HAP-1 (cell line): ENCODE results near the gene C1orf21.

Experiments
- DNase-seq, 2 experiments: peaks; one replicate each; pipeline ENCODE4 v3.0.0-alpha.2; 2016 to 2020; ENCODE audit warnings: low spot score in 2 of 2
- H3K27me3 ChIP-seq: fragments of 250-450 bp; sonication (Bioruptor Pico); 2 replicates; pipeline ENCODE4 v1.5.1; 2020; ENCODE audit warnings: low read depth, mild to moderate bottlenecking, moderate library complexity
- H3K36me3 ChIP-seq: fragments of 250-450 bp; sonication (Bioruptor Pico); replicated peaks from 2 replicates; pipeline ENCODE4 v1.5.1; 2020; ENCODE audit warnings: mild to moderate bottlenecking
- H3K4me1 ChIP-seq: fragments of 250-450 bp; sonication (Bioruptor Pico); 2 replicates; pipeline ENCODE4 v1.5.1; 2020; ENCODE audit warnings: mild to moderate bottlenecking
- H3K4me3 ChIP-seq: fragments of 250-450 bp; sonication (Bioruptor Pico); 2 replicates; pipeline ENCODE4 v1.5.1; 2020; ENCODE audit warnings: mild to moderate bottlenecking, moderate library complexity
- H3K9me3 ChIP-seq: fragments of 250-450 bp; sonication (Bioruptor Pico); 2 replicates; pipeline ENCODE4 v1.5.1; 2020; ENCODE audit warnings: mild to moderate bottlenecking, moderate library complexity
- in situ Hi-C: fragments of 300-500 bp; cut with MboI; formaldehyde crosslinking; loops from 3 replicates; pipeline ENCODE4 v1.14.3; 2020; ENCODE audit warnings: low sequenced_read_pairs, inconsistent platforms, mixed read lengths

Gene C1orf21

DNA sequence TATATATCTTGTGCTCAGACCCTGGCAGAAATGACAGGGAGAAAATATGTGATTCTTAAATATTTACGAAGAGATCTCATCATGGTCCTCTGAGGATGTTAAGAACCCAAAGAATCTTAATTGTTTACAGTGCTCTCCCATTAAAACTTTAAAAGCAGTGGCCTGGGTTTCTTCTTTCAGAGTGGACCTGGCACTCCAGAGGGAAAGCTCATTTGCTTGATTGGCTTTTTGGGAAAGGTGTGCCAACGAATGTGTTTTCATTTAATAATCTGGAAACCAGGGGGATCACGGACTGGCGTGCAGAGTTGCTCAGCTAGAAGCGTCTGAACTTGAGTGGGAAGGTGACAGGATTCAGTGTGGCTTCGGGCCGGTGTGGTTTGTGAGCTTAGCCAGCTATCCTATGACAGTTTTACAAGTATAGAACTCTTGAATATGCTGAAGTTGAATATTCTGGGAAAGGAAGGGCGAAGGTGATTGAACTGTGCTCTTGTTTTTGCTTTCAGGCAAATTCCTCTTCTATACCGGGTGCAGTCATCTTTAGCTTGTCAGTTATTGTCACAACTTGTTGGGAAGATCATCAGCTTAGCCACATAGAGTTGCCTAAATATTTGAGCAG, 154.8 kb downstream of the C1orf21 start:
- DNase-seq = no peak
- Histone ChIP-seq H3K36me3 (no peaks in the 10 kb centered on the region), H3K9me3 (no peaks in the 10 kb centered on the region), H3K27me3 (no peaks in the 10 kb centered on the region), H3K4me1 (no peaks in the 10 kb centered on the region), H3K4me3 (no peak overlapping the region)
- in situ Hi-C loops = no loop called here

DNA sequence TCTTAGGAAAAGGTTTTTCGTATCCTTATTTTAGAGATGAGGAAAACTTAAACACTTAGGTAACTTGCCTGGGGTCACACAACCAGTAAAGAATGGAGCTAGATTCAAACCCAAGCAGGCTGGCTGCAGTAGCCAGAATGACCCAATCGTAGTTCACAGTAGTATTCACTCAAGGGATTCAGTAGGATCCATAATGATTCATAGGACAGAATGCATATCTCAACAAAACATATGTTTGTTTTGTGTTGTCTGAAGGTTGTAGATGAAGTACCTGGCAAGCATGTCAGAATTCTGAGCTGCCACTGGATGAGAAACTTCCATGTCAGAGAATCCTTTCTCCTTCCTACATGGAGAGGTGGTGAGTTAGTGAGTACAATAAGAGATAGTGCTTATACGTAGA, 155.5 kb downstream of the C1orf21 start:
- Histone ChIP-seq H3K4me3 (no peak overlapping the region), H3K9me3 (no peaks in the 10 kb centered on the region), H3K4me1 (no peaks in the 10 kb centered on the region), H3K27me3 (no peaks in the 10 kb centered on the region), H3K36me3 (no peaks in the 10 kb centered on the region)
- DNase-seq = no peak
- in situ Hi-C loops = no loop called here

DNA sequence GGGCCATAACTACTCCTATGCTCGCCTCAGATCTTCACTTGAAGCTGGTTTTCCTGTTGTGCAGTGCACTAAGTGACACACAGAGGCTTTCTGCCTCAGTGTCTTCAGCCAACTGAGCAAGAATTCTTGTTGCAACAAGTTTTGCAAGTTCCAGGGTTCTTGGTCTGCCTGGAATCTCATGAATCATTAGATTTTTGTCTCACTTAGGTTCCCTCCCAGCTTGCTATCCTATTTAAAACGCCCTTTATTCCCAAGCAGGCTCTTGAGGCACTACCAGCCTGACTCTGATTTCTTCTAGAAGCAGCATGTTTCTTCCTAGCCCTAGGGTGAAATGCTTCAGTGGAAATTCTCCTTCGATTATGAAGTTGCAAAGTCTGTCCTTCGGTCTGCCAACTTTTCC, 158.8 kb downstream of the C1orf21 start:
- no peaks in the 10 kb centered on the region for H3K4me1 ChIP-seq
- no peak overlapping the region for H3K4me3 ChIP-seq
- DNase-seq = no peak
- H3K9me3 ChIP-seq = no peaks in the 10 kb centered on the region
- no peaks in the 10 kb centered on the region for H3K27me3 ChIP-seq
- H3K36me3 ChIP-seq = no peaks in the 10 kb centered on the region
- in situ Hi-C loops = no loop called here

DNA sequence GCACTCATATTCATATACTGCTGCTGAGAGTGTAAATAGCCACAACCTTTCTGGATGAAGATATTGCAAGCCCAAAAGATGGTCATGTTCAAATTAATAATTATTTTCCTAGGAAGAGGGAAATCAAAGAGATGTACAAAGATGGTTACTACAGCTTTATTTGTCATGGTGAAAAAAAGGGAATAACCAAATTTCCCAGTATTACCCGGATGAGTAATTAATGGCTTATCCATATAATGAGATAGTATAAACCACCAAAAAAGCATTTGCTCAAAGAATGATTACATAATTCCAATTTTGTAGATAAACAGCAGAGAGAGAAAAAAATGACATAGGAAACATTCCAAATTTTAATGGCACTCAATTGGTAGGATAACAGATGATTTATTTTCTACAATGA, 165.6 kb downstream of the C1orf21 start:
- Histone ChIP-seq H3K9me3 (no peaks in the 10 kb centered on the region), H3K27me3 (no peaks in the 10 kb centered on the region), H3K36me3 (no peaks in the 10 kb centered on the region), H3K4me3 (no peak overlapping the region), H3K4me1 (peaks cover 3% of the 10 kb centered on the region; the same call in 1 of the 2 replicates)
- DNase-seq = no peak
- in situ Hi-C loops = no loop called here

DNA sequence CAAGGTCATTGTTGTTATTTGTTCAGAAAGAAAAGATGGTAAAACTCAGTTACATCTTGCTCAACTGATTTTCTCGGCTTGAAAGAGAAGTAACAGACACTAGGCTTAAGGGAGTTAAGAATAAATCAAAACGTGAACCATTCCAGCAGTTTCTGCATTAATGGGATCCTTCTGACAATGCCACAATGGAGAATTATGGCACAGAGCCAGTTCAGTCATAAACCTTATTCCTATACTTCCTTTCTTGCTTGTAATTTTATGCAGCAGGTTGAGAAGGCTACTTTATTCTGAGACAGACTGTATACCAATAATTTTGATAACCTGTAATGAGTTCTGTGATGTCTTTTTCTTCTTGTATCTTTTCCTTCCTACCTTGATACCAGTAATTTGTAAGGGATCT, 167.0 kb downstream of the C1orf21 start:
- H3K9me3 ChIP-seq = no peaks in the 10 kb centered on the region
- peaks cover 3% of the 10 kb centered on the region; the same call in 1 of the 2 replicates for H3K4me1 ChIP-seq
- H3K4me3 ChIP-seq = no peak overlapping the region
- in situ Hi-C loops = no loop called here
- no peak for DNase-seq
- H3K36me3 ChIP-seq = no peaks in the 10 kb centered on the region
- no peaks in the 10 kb centered on the region for H3K27me3 ChIP-seq

DNA sequence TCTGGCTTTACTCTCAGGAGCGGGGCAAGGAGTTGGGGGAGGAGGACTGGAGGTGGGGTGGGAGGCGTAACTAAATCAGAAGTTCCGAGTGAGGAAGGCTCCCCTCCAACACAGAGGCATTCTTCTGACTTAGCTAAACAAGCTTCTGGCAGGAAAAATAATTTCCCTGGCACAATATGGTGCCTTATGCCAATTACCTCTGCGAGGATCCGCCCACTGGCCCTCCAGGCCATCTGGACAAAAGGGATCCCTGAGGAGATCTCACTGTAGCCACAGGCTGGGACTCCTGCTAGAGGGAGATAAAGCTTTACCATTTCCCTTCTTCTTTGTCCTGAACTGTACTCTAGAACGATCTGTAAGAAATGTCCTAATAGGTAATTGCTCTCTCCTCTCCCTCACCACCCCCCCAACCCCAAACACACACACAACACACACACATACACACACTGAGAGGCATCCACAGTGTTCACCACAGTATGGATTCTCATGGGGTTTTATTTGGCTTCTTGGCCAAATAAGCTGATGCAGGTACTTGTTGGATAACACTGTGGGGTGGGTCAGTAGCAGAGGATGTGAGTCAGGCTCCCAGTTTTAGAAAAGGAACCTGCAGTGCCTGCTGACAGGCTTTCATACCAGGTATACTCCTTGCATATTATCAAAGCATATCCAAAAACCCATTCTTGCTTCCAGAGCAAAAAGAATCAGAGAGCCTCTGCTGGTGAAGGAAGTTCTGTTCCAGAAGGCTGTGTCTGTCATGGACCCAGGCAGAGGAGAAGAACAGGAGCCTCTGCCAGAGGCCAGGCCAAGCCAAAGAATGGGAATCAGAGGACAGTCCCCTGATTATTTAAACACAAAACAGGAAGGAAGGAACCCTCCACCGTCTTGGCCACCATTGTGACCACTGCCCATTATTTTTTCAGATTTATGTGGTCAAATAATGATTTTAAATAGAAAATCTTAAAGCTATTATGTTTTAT, 169.1 kb downstream of the C1orf21 start:
- H3K36me3 ChIP-seq = no peaks in the 10 kb centered on the region
- no peak for DNase-seq
- no peaks in the 10 kb centered on the region for H3K27me3 ChIP-seq
- H3K9me3 ChIP-seq = no peaks in the 10 kb centered on the region
- H3K4me3 ChIP-seq = no peak overlapping the region
- in situ Hi-C loops = no loop called here
- peaks cover 3% of the 10 kb centered on the region; the same call in 1 of the 2 replicates for H3K4me1 ChIP-seq

DNA sequence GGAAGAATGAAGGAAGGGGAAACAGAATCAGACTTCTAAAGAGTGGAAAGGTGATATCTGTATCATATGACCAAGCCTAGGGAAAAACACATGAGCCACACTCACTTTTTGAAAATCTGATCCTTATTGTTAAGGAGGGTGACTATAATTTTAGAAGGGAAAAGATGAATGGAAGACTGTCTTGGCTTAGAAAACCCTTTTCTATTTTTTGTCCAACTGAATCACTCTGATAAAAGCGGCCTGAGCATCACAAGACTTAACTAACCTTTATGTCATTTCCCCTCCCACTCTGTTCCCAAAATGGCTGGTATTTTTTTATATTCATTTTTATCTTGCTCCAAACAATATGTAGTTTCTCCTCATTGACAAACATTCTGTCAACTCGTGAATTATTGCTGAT, 169.8 kb downstream of the C1orf21 start:
- Histone ChIP-seq H3K9me3 (no peaks in the 10 kb centered on the region), H3K36me3 (no peaks in the 10 kb centered on the region), H3K4me1 (peaks cover 3% of the 10 kb centered on the region; the same call in 1 of the 2 replicates), H3K4me3 (no peak overlapping the region), H3K27me3 (no peaks in the 10 kb centered on the region)
- in situ Hi-C loops = no loop called here
- no peak for DNase-seq

DNA sequence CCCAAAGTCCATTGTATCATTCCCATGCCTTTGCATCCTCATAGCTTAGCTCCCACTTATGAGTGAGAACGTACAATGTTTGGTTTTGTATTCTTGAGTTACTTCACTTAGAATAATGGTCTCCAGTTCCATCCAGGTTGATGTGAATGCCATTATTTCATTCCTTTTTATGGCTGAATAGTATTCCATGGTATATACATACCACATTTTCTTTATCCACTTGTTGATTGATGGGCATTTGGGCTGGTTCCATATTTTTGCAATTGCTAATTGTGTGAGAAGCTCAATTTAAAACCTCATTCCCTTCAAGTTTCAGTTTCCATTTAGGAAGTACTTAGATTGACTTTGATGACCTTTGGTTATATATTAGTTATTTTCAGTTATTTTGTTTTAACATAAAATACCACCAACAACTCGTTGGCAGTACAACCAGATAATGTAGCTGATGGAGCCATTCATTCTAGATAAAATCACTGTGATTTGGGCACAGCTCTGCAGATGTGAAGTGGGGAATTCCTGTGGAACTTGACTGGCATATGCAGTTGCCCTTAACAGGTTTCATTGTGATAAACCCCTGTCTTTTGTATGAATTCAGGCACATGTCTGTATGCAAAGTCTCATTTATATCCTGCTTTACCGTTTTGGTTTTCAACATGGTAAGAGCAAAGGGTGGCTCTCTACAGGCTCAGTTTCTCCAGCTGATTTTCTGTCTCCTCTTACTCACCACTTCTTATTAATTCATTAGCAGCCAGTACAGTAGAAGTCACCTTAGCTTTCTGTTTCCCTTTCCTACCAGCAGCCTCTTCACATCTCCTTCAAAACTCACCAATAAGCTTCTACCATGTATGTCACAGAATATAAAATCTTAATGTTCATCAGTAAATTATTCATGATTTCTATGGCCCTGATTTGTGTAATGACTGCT, 170.9 kb downstream of the C1orf21 start:
- Histone ChIP-seq H3K9me3 (no peaks in the 10 kb centered on the region), H3K4me1 (peaks cover 3% of the 10 kb centered on the region; the same call in 1 of the 2 replicates), H3K36me3 (no peaks in the 10 kb centered on the region), H3K4me3 (no peak overlapping the region), H3K27me3 (no peaks in the 10 kb centered on the region)
- DNase-seq = no peak
- in situ Hi-C loops = no loop called here

DNA sequence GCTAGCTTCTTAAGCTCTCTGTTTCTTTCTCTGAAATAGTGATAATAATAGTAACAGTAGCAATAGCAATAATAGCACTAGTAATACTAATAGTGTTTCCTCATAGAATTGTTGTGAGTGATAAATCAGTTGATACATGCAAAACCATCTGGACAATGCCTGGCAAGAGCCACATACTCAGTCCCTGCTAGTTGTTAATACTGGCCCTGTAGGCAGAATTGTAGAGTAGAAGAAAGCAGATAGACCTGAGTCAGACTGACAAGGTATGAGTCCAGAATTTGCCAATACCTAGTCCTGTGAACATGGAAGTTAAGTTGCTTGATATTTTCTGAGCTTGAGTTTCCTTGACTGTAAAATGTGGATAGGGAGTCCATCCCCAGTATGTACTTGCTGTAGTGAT, 171.9 kb downstream of the C1orf21 start:
- no peaks in the 10 kb centered on the region for H3K27me3 ChIP-seq
- no peaks in the 10 kb centered on the region for H3K36me3 ChIP-seq
- peaks cover 3% of the 10 kb centered on the region; the same call in 1 of the 2 replicates for H3K4me1 ChIP-seq
- in situ Hi-C loops = no loop called here
- H3K4me3 ChIP-seq = no peak overlapping the region
- DNase-seq = no peak
- no peaks in the 10 kb centered on the region for H3K9me3 ChIP-seq

DNA sequence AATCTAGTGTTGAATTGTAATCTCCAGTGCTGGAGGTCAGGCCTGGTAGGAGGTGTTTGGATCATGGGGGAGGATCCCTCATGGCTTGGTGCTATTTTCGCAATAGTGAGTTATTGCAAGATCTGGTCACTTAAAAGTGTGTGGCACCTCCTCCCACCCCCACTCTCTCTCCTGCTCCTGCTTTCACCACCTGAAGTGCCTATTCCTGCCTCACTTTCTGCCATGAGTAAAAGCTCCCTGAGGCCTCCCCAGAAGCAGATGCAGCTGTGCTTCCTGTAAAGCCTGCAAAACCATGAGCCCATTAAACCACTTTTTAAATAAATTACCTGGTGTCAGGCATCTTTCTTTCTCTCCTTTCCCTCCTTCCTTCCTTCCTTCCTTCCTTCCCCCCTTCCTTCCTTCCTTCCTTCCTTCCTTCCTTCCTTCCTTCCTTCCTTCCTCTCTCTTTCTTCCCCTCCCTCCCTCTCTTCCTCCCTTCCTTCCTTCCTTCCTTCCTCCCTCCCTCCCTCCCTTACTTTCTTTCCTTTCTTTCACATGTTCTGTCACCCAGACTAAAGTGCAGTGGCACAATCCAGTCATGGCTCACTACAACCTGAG, 172.4 kb downstream of the C1orf21 start:
- no peak overlapping the region for H3K4me3 ChIP-seq
- no peaks in the 10 kb centered on the region for H3K9me3 ChIP-seq
- H3K4me1 ChIP-seq = no peaks in the 10 kb centered on the region
- H3K27me3 ChIP-seq = no peaks in the 10 kb centered on the region
- no peaks in the 10 kb centered on the region for H3K36me3 ChIP-seq
- in situ Hi-C loops = no loop called here
- no peak for DNase-seq

DNA sequence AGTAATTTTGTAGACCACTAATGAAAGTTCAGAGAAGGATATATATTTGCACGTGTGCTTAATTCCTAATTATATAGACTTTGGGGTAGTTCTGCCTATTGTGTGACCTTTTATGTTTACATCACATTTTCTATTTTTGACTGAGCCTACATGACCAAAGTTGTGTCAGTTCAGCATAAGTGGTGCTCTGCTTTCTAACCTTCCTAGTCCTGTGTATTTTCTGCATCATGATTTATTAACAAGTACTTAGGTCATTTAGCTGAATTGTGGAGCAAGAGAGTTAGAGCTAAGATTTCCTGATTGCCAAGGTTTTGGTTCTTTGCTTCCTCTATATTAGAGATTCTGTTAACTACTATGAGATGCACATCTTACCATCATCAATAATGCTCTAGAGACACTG, 176.0 kb downstream of the C1orf21 start:
- no peaks in the 10 kb centered on the region for H3K9me3 ChIP-seq
- DNase-seq = no peak
- H3K4me3 ChIP-seq = no peak overlapping the region
- H3K36me3 ChIP-seq = no peaks in the 10 kb centered on the region
- no peaks in the 10 kb centered on the region for H3K27me3 ChIP-seq
- in situ Hi-C loops = no loop called here
- no peaks in the 10 kb centered on the region for H3K4me1 ChIP-seq

DNA sequence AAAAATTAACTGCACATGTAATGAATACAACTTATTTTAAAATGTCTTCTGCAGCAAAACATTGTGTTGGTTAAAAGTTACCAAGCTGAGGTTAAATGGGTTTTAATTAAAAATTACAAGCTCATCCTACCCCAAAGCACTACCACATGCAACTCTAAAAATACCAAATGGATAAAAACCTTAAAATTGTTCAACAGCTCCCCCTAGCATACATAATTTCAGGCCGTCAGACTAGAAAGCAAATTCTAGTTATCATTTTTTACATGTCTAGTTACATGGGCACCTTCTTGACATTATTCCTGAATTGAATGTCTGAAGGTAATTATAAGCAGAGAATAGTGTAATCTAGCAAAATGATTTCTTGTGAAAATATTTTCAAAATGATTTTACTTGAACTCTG, 176.5 kb downstream of the C1orf21 start:
- in situ Hi-C loops = no loop called here
- no peak overlapping the region for H3K4me3 ChIP-seq
- no peaks in the 10 kb centered on the region for H3K27me3 ChIP-seq
- no peaks in the 10 kb centered on the region for H3K4me1 ChIP-seq
- no peaks in the 10 kb centered on the region for H3K9me3 ChIP-seq
- H3K36me3 ChIP-seq = no peaks in the 10 kb centered on the region
- no peak for DNase-seq

DNA sequence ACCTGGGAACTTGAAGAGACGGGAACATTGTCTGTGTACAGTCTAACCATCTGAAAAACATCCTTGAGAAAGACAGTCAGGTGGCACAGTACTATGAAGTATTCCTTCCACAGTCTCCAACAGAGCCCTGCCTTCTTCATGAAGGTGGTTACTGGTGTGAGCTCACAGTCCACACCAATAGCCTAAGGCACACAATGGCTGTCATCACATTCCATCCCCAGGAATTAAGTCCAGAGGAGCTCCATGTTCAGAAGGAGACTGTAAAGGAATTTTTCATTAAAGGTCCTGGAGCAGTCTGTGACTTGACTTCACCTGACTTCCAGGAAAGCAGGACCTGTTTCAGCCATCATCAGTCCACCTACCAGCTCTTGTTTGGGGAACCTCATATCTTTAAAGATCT, 180.2 kb downstream of the C1orf21 start:
- H3K36me3 ChIP-seq = no peaks in the 10 kb centered on the region
- no peaks in the 10 kb centered on the region for H3K9me3 ChIP-seq
- H3K4me3 ChIP-seq = no peak overlapping the region
- H3K4me1 ChIP-seq = no peaks in the 10 kb centered on the region
- in situ Hi-C loops = no loop called here
- no peak for DNase-seq
- H3K27me3 ChIP-seq = no peaks in the 10 kb centered on the region
